K562 (cell line): Measurements from ENCODE around the gene KRTAP3-3. TPM values are rescaled to one million over a fixed set of nuclear protein-coding genes. Genes with fewer than 3 reads are reported as not detected.

ENCODE experiments used
- CBX2 ChIP-seq: fragments of 200-600 bp; sonication (generic); IDR thresholded peaks from one replicate; pipeline ENCODE4 v1.6.1; 2012; ENCODE audit warnings: mild to moderate bottlenecking, low read length, inconsistent platforms; ENCODE audit not compliant: insufficient read depth, poor library complexity, severe bottlenecking
- CREM ChIP-seq: IDR thresholded peaks from 2 replicates; pipeline ENCODE4 v1.6.1; 2014; ENCODE audit warnings: antibody characterized with exemption, low read depth
- CSDE1 ChIP-seq, 2 experiments: fragments of 450-650 bp; IDR thresholded peaks; 2 replicates each; pipeline ENCODE4 v1.6.1; 2016; ENCODE audit warnings: mild to moderate bottlenecking in 1 of 2
- FOXJ2 ChIP-seq: fragments of 200-800 bp; sonication (Bioruptor generic); IDR thresholded peaks from 2 replicates; pipeline ENCODE4 v1.6.1; 2016; ENCODE audit warnings: missing genetic modification characterization, missing compliant biosample characterization
- TBP ChIP-seq: optimal IDR thresholded peaks from 2 replicates; pipeline ENCODE3; 2011; ENCODE audit warnings: low read depth, low read length, improper control_type of control experiment
- YY1 ChIP-seq, 3 experiments: IDR thresholded peaks; 2 replicates each; pipeline ENCODE4 v1.6.1; 2011; ENCODE audit warnings: low read length in 2 of 3, mild to moderate bottlenecking in 2 of 3, moderate library complexity in 2 of 3, borderline replicate concordance in 1 of 3, control low read depth in 1 of 3, low read depth in 1 of 3; ENCODE audit not compliant: insufficient read depth in 3 of 3, insufficient replicate concordance in 2 of 3, control insufficient read depth in 1 of 3, insufficient read length in 1 of 3; ENCODE audit errors: extremely low read depth in 1 of 3
- ZNF282 ChIP-seq: sonication (generic); formaldehyde crosslinking; IDR thresholded peaks from 2 replicates; pipeline ENCODE4 v1.8.1; 2023; ENCODE audit warnings: missing genetic modification reagents
- ZNF449 ChIP-seq: fragments of 250-450 bp; sonication (Bioruptor Pico); IDR thresholded peaks from 2 replicates; pipeline ENCODE4 v1.8.0; 2022; ENCODE audit warnings: moderate library complexity, mild to moderate bottlenecking, inconsistent platforms
- polyA plus RNA-seq, 8 experiments: library from polyadenylated mRNA; depleted of rRNA in 4 of 8; stranded (reverse) in 5 of 8; unstranded in 3 of 8; fragments of >200 nt; fragmentation: Nextera tagmentation in 2 of 8; fragmentation: Illumina TruSeq in 1 of 8; extraction: Ambion mirVana in 2 of 8; extraction: Trizol in 1 of 8; gene quantifications; 2 replicates each; pipeline versions ENCODE4 v1.2.1 to v1.2.3, GENCODE V29; 2011 to 2014; ENCODE audit warnings: inconsistent platforms in 1 of 8, missing spikeins in 1 of 8
- total RNA-seq, 7 experiments: library from RNA; depleted of rRNA in 6 of 7; stranded (reverse); fragments of >200 nt in 6 of 7; fragmentation: Illumina TruSeq in 2 of 7; extraction: Trizol in 2 of 7; gene quantifications; 2 replicates each; pipeline versions ENCODE4 v1.2.1 to v1.2.3, GENCODE V29; 2011 to 2021; ENCODE audit warnings: low replicate concordance in 1 of 7
- TF ChIP-seq, protein P1 (sequence below): sonication (generic); formaldehyde crosslinking; IDR thresholded peaks from 2 replicates; pipeline ENCODE4 v1.8.1; 2023; ENCODE audit warnings: missing genetic modification reagents, mild to moderate bottlenecking, borderline replicate concordance

Gene KRTAP3-3
- total and polyA plus RNA-seq, 9 of the 15 experiments (the other 6 are each of a cell fraction or from before 2014, with no cell fraction given): not detected

DNA sequence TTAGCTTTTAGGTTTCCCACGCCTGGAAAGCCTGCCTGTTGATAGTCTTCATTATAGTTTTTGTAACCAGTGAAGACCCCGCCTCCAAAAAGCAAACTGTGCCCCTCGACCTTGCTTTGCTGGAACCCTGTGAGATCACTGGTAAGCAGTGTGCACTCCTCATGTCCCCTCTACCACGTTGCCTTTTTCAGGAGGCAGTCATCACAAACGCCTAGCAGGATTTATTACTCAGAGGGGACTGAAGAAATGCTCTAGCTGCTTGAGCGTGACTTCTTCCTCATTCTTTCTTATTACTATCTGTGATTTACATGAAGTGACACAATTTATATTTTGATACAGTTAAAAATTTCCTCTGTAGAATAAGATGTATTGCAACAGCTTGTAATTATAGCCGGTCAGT, 21.5 kb upstream of the KRTAP3-3 start (continued):
- TF ChIP-seq, protein P1, sequence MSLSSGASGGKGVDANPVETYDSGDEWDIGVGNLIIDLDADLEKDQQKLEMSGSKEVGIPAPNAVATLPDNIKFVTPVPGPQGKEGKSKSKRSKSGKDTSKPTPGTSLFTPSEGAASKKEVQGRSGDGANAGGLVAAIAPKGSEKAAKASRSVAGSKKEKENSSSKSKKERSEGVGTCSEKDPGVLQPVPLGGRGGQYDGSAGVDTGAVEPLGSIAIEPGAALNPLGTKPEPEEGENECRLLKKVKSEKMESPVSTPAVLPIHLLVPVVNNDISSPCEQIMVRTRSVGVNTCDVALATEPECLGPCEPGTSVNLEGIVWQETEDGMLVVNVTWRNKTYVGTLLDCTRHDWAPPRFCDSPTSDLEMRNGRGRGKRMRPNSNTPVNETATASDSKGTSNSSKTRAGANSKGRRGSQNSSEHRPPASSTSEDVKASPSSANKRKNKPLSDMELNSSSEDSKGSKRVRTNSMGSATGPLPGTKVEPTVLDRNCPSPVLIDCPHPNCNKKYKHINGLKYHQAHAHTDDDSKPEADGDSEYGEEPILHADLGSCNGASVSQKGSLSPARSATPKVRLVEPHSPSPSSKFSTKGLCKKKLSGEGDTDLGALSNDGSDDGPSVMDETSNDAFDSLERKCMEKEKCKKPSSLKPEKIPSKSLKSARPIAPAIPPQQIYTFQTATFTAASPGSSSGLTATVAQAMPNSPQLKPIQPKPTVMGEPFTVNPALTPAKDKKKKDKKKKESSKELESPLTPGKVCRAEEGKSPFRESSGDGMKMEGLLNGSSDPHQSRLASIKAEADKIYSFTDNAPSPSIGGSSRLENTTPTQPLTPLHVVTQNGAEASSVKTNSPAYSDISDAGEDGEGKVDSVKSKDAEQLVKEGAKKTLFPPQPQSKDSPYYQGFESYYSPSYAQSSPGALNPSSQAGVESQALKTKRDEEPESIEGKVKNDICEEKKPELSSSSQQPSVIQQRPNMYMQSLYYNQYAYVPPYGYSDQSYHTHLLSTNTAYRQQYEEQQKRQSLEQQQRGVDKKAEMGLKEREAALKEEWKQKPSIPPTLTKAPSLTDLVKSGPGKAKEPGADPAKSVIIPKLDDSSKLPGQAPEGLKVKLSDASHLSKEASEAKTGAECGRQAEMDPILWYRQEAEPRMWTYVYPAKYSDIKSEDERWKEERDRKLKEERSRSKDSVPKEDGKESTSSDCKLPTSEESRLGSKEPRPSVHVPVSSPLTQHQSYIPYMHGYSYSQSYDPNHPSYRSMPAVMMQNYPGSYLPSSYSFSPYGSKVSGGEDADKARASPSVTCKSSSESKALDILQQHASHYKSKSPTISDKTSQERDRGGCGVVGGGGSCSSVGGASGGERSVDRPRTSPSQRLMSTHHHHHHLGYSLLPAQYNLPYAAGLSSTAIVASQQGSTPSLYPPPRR (CRISPR knock-in tag): no peak
- TF ChIP-seq TBP (no peak), CBX2 (no peak), FOXJ2 (tag) (no peak), ZNF449 (no peak), YY1 (IDR thresholded peaks at IDR 0.05; ENCODE audit: borderline replicate concordance in 1 of 3, control insufficient read depth in 1 of 3, extremely low read depth in 1 of 3, insufficient read depth in 3 of 3, insufficient read length in 1 of 3, insufficient replicate concordance in 2 of 3, low read depth in 1 of 3, low read length in 2 of 3) (no peak), ZNF282 (CRISPR knock-in tag) (no peak), CREM (no peak), CSDE1 (IDR thresholded peaks at IDR 0.05) (no peak)
